T-cell (primary cell): Measurements from ENCODE around the gene TPD52L2. TPM values are rescaled to one million over a fixed set of nuclear protein-coding genes. Genes with fewer than 3 reads are reported as not detected.

Source experiments
- ATAC-seq, 4 experiments: fragments of 200-7000 bp in 3 of 4; fragments of 150-1000 bp in 1 of 4; cut with Tn5 transposase; replicated peaks in 1 of 4; 1 replicate in 3 of 4; 2 replicates in 1 of 4; pipeline ENCODE4 v1.10.0; 2021; ENCODE audit warnings: moderate library complexity in 3 of 4, mild to moderate bottlenecking in 2 of 4, moderate number of reproducible peaks in 1 of 4
- CTCF ChIA-PET, 2 donors: fragments of 300-600 bp; sonication (Branson Sonifier 250); formaldehyde crosslinking; loops; one replicate each; lab custom pipeline; 2022; ENCODE audit warnings: antibody characterized with exemption in 2 of 2; lab: Charles Lee
- POLR2A ChIA-PET, 2 donors: fragments of 300-600 bp; sonication (Branson Sonifier 250); formaldehyde crosslinking; loops; one replicate each; lab custom pipeline; 2022; ENCODE audit warnings: antibody characterized with exemption in 2 of 2; lab: Charles Lee
- DNase-seq, 35 experiments: peaks; one replicate each; pipeline versions ENCODE4 v3.0.0 to v3.0.0-alpha.2; 2013 to 2023
- H3K27ac ChIP-seq: one replicate; pipeline ENCODE4 v1.5.1; 2013; ENCODE audit warnings: low read length
- H3K27me3 ChIP-seq, 2 experiments: replicated peaks in 1 of 2; 1 replicate in 1 of 2; 2 replicates in 1 of 2; pipeline versions ENCODE4 v1.6.1 to v1.7.0; 2013; ENCODE audit warnings: low read length in 1 of 2, mixed read lengths in 1 of 2; ENCODE audit not compliant: control insufficient read depth in 2 of 2, insufficient read depth in 2 of 2; ENCODE audit errors: extremely low read depth in 1 of 2
- H3K36me3 ChIP-seq, 2 donors: 1 replicate in 1 of 2; 2 replicates in 1 of 2; pipeline versions ENCODE4 v1.6.1 to v1.7.0; 2013; ENCODE audit warnings: low read length in 1 of 2; ENCODE audit not compliant: control insufficient read depth in 2 of 2, insufficient read depth in 1 of 2; ENCODE audit errors: extremely low read depth in 1 of 2
- H3K4me1 ChIP-seq, 2 experiments: 1 replicate in 1 of 2; 2 replicates in 1 of 2; pipeline versions ENCODE4 v1.6.1 to v1.7.0; 2013; ENCODE audit warnings: low read length in 2 of 2, mixed read lengths in 1 of 2; ENCODE audit not compliant: insufficient read depth in 2 of 2, control insufficient read depth in 1 of 2; ENCODE audit errors: extremely low read depth in 1 of 2
- H3K4me3 ChIP-seq, 2 donors: 1 replicate in 1 of 2; 2 replicates in 1 of 2; pipeline versions ENCODE4 v1.5.1 to v1.7.0; 2013; ENCODE audit warnings: mild to moderate bottlenecking in 2 of 2, low read length in 1 of 2, moderate library complexity in 1 of 2; ENCODE audit not compliant: control insufficient read depth in 1 of 2; ENCODE audit errors: extremely low read depth in 1 of 2
- H3K9me3 ChIP-seq: 2 replicates; pipeline ENCODE4 v1.7.0; 2013
- H3K27ac Mint-ChIP-seq, 2 donors: one replicate each; pipeline ENCODE4 v1.8.0; 2020 to 2021; ENCODE audit warnings: mild to moderate bottlenecking in 2 of 2, mixed read lengths in 2 of 2
- H3K27me3 Mint-ChIP-seq, 2 donors: one replicate each; pipeline ENCODE4 v1.8.0; 2021 to 2022; ENCODE audit warnings: mixed read lengths in 2 of 2
- H3K36me3 Mint-ChIP-seq: one replicate; pipeline ENCODE4 v1.8.0; 2021; ENCODE audit warnings: mixed read lengths
- H3K4me1 Mint-ChIP-seq, 3 donors: one replicate each; pipeline ENCODE4 v1.8.0; 2020 to 2022; ENCODE audit warnings: mixed read lengths in 3 of 3, mild to moderate bottlenecking in 1 of 3
- H3K4me3 Mint-ChIP-seq, 3 donors: one replicate each; pipeline ENCODE4 v1.8.0; 2020 to 2022; ENCODE audit warnings: mild to moderate bottlenecking in 3 of 3, mixed read lengths in 3 of 3, moderate library complexity in 3 of 3
- H3K9me3 Mint-ChIP-seq, 3 donors: one replicate each; pipeline ENCODE4 v1.8.0; 2020 to 2022; ENCODE audit warnings: mixed read lengths in 3 of 3
- WGBS: methylation state at CpG from one replicate; pipeline ENCODE4 v1.1.5; 2013; ENCODE audit warnings: missing lambda C conversion rate; ENCODE audit not compliant: insufficient coverage; 5-methylcytosine and 5-hydroxymethylcytosine counted together
- total RNA-seq, 35 experiments: library from RNA in 6 of 35; stranded (reverse) in 6 of 35; fragments of 120-200 nt in 1 of 35; gene quantifications; one replicate each; pipeline versions ENCODE4 v1.2.1 to v1.2.4 and lab custom pipeline; 2013 to 2026

TPD52L2 gene
- total RNA-seq, 5 donors from 2014 or later (not counting 1 experiment from before 2014, with no cell fraction given) = 27.8 to 44.1 (median 39.3) TPM

- ATAC-seq (no peak), DNase-seq (no peak)
- Mint-ChIP-seq H3K4me3 (no peak overlapping the region), H3K27me3 (no peaks in the 10 kb centered on the region), H3K27ac (peak overlapping the region in 1 of 2 donors; percentile 15), H3K9me3 (peaks cover 0 to 4% (median 3%) of the 10 kb centered on the region in 3 donors), H3K4me1 (peaks cover 7 to 25% (median 23%) of the 10 kb centered on the region in 3 donors), H3K36me3 (peaks cover 20% of the 10 kb centered on the region)
- H3K9me3 ChIP-seq = no peaks in the 10 kb centered on the region
- POLR2A ChIA-PET = no interaction called here
- H3K4me3 ChIP-seq = no peak overlapping the region
- H3K27me3 ChIP-seq = no peaks in the 10 kb centered on the region
- no peak overlapping the region for H3K27ac ChIP-seq
- H3K4me1 ChIP-seq = no peaks in the 10 kb centered on the region
- peaks cover 4 to 26% of the 10 kb centered on the region in 2 donors for H3K36me3 ChIP-seq
- CTCF ChIA-PET = no interaction called here
- 71% methylated on average over 11 of the region's 11 CpGs for WGBS
Measured at GRCh38 chr20:63917811-63918210, 52.7 kb downstream of the TPD52L2 start.

GRCh38 chr20:63919130-63919529, 54.1 kb downstream of the TPD52L2 start:
- no peaks in the 10 kb centered on the region for H3K27me3 Mint-ChIP-seq
- H3K9me3 ChIP-seq = no peaks in the 10 kb centered on the region
- peaks cover 20% of the 10 kb centered on the region for H3K36me3 Mint-ChIP-seq
- no peaks in the 10 kb centered on the region for H3K4me1 ChIP-seq
- no peak for ATAC-seq
- H3K27ac ChIP-seq = no peak overlapping the region
- H3K4me1 Mint-ChIP-seq = peaks cover 13 to 25% (median 23%) of the 10 kb centered on the region in 3 donors
- no peaks in the 10 kb centered on the region for H3K27me3 ChIP-seq
- no peak overlapping the region for H3K4me3 Mint-ChIP-seq
- H3K36me3 ChIP-seq = peaks cover 4 to 26% of the 10 kb centered on the region in 2 donors
- CTCF ChIA-PET = no interaction called here
- H3K27ac Mint-ChIP-seq = no peak overlapping the region
- H3K4me3 ChIP-seq = no peak overlapping the region
- POLR2A ChIA-PET = interaction anchor here in 1 of 2 donors (0.6 kb wide), 1 partner anchor 14 kb away, joined by 9 read pairs; no protein-coding TSS in a partner anchor
- DNase-seq = no peak
- WGBS = 89% methylated on average over 9 of the region's 19 CpGs
- peaks cover 0 to 4% (median 3%) of the 10 kb centered on the region in 3 donors for H3K9me3 Mint-ChIP-seq

- ATAC-seq (no peak), DNase-seq (no peak)
- H3K9me3 Mint-ChIP-seq = peaks cover 0 to 4% (median 3%) of the 10 kb centered on the region in 3 donors
- ChIA-PET POLR2A (no interaction called here), CTCF (no interaction called here)
- H3K4me1 Mint-ChIP-seq = peaks cover 9 to 30% (median 27%) of the 10 kb centered on the region in 3 donors
- no peak overlapping the region for H3K4me3 ChIP-seq
- H3K27me3 ChIP-seq = no peaks in the 10 kb centered on the region
- H3K9me3 ChIP-seq = no peaks in the 10 kb centered on the region
- no peak overlapping the region for H3K27ac ChIP-seq
- WGBS = 95% methylated on average over 16 of the region's 23 CpGs
- H3K27ac Mint-ChIP-seq = no peak overlapping the region
- peaks cover 16% of the 10 kb centered on the region for H3K36me3 Mint-ChIP-seq
- peaks cover 0 to 3% of the 10 kb centered on the region in 2 experiments for H3K4me1 ChIP-seq
- peaks cover 4 to 29% of the 10 kb centered on the region in 2 donors for H3K36me3 ChIP-seq
- no peaks in the 10 kb centered on the region for H3K27me3 Mint-ChIP-seq
- no peak overlapping the region for H3K4me3 Mint-ChIP-seq
Measured at GRCh38 chr20:63920226-63920625, 55.2 kb downstream of the TPD52L2 start.

- Histone ChIP-seq H3K4me3 (no peak overlapping the region), H3K27me3 (no peaks in the 10 kb centered on the region), H3K36me3 (peaks cover 9 to 38% of the 10 kb centered on the region in 2 donors), H3K27ac (no peak overlapping the region), H3K4me1 (peaks cover 0 to 3% of the 10 kb centered on the region in 2 experiments), H3K9me3 (no peaks in the 10 kb centered on the region)
- ATAC-seq (no peak), DNase-seq (no peak)
- Mint-ChIP-seq H3K27me3 (no peaks in the 10 kb centered on the region), H3K36me3 (peaks cover 16% of the 10 kb centered on the region), H3K4me3 (no peak overlapping the region), H3K4me1 (peaks cover 18 to 28% (median 24%) of the 10 kb centered on the region in 3 donors), H3K9me3 (no peaks in the 10 kb centered on the region), H3K27ac (peak overlapping the region in 1 of 2 donors; percentile 58)
- ChIA-PET CTCF (no interaction called here), POLR2A (no interaction called here)
- WGBS = no CpG with 5 or more reads among the region's 8 CpGs
Measured at GRCh38 chr20:63923651-63924050, 58.6 kb downstream of the TPD52L2 start.

GRCh38 chr20:63924241-63924640, 59.2 kb downstream of the TPD52L2 start:
- DNase-seq (no peak), ATAC-seq (no peak)
- 49% methylated on average over 5 of the region's 9 CpGs for WGBS
- no peak overlapping the region for H3K27ac ChIP-seq
- Mint-ChIP-seq H3K9me3 (no peaks in the 10 kb centered on the region), H3K4me3 (no peak overlapping the region), H3K27ac (peak overlapping the region in 1 of 2 donors; percentile 30), H3K4me1 (peaks cover 18 to 26% (median 22%) of the 10 kb centered on the region in 3 donors), H3K36me3 (peaks cover 22% of the 10 kb centered on the region), H3K27me3 (no peaks in the 10 kb centered on the region)
- no peaks in the 10 kb centered on the region for H3K9me3 ChIP-seq
- H3K4me3 ChIP-seq = no peak overlapping the region
- CTCF ChIA-PET = no interaction called here
- H3K4me1 ChIP-seq = peaks cover 0 to 3% of the 10 kb centered on the region in 2 experiments
- peaks cover 9 to 39% of the 10 kb centered on the region in 2 donors for H3K36me3 ChIP-seq
- POLR2A ChIA-PET = no interaction called here
- no peaks in the 10 kb centered on the region for H3K27me3 ChIP-seq

GRCh38 chr20:63926298-63926697, 61.2 kb downstream of the TPD52L2 start:
- Mint-ChIP-seq H3K36me3 (peaks cover 31% of the 10 kb centered on the region), H3K9me3 (no peaks in the 10 kb centered on the region), H3K4me1 (peaks cover 18 to 26% (median 22%) of the 10 kb centered on the region in 3 donors), H3K27me3 (no peaks in the 10 kb centered on the region), H3K4me3 (no peak overlapping the region), H3K27ac (no peak overlapping the region)
- DNase-seq (no peak), ATAC-seq (no peak)
- Histone ChIP-seq H3K9me3 (no peaks in the 10 kb centered on the region), H3K27me3 (no peaks in the 10 kb centered on the region), H3K27ac (no peak overlapping the region), H3K36me3 (peaks cover 15 to 50% of the 10 kb centered on the region in 2 donors), H3K4me1 (peaks cover 0 to 3% of the 10 kb centered on the region in 2 experiments), H3K4me3 (no peak overlapping the region)
- CTCF ChIA-PET = interaction anchor here in 1 of 2 donors (0.7 kb wide), 1 partner anchor 11 kb away, joined by 3 read pairs; no protein-coding TSS in a partner anchor
- 96% methylated on average over 4 of the region's 8 CpGs for WGBS
- POLR2A ChIA-PET = interaction anchor here in 1 of 2 donors (0.6 kb wide), 1 partner anchor 20 kb away, joined by 4 read pairs; no protein-coding TSS in a partner anchor
